CD4-positive, alpha-beta T cell (primary cell): ENCODE results near the gene NCKAP1. TPM values are rescaled to one million over a fixed set of nuclear protein-coding genes. Genes with fewer than 3 reads are reported as not detected.

Experiments used
- ATAC-seq: fragments of 200-7000 bp; cut with Tn5 transposase; one replicate; pipeline ENCODE4 v1.10.0; 2022; ENCODE audit warnings: mild to moderate bottlenecking; ENCODE audit not compliant: poor library complexity
- CTCF ChIA-PET: fragments of 350-600 bp; sonication (Branson Sonifier 250); formaldehyde crosslinking; loops from one replicate; lab custom pipeline; 2021; ENCODE audit warnings: antibody characterized with exemption, inconsistent platforms; lab: Charles Lee
- POLR2A ChIA-PET: fragments of 350-600 bp; sonication (Branson Sonifier 250); formaldehyde crosslinking; loops from one replicate; lab custom pipeline; 2021; ENCODE audit warnings: antibody characterized with exemption, inconsistent platforms; lab: Charles Lee
- DNase-seq, 14 experiments: peaks; one replicate each; pipeline ENCODE4 v3.0.0-alpha.2; 2013 to 2020; ENCODE audit warnings: mixed read lengths in 2 of 14
- H3K27ac ChIP-seq, 2 donors: one replicate each; pipeline versions ENCODE4 v1.5.1 to v1.7.0; 2013; ENCODE audit warnings: low read length in 2 of 2, low read depth in 1 of 2, mild to moderate bottlenecking in 1 of 2
- H3K27me3 ChIP-seq, 2 experiments: 1 replicate in 1 of 2; 2 replicates in 1 of 2; pipeline versions ENCODE4 v1.6.1 to v1.7.0; 2013; ENCODE audit warnings: low read length in 2 of 2, control low read depth in 1 of 2, mild to moderate bottlenecking in 1 of 2, moderate library complexity in 1 of 2; ENCODE audit not compliant: insufficient read depth in 2 of 2, control insufficient read depth in 1 of 2
- H3K36me3 ChIP-seq: one replicate; pipeline ENCODE4 v1.6.1; 2013; ENCODE audit warnings: low read length, control low read depth; ENCODE audit not compliant: insufficient read depth
- H3K4me1 ChIP-seq: one replicate; pipeline ENCODE4 v1.6.1; 2013; ENCODE audit warnings: low read length, control low read depth; ENCODE audit not compliant: insufficient read depth
- H3K4me3 ChIP-seq: one replicate; pipeline ENCODE4 v1.5.1; 2013; ENCODE audit warnings: mild to moderate bottlenecking, low read length, moderate library complexity
- H3K9me3 ChIP-seq, 2 experiments: 1 replicate in 1 of 2; 2 replicates in 1 of 2; pipeline versions ENCODE4 v1.6.1 to v1.7.0; 2013; ENCODE audit warnings: low read length in 2 of 2, mild to moderate bottlenecking in 2 of 2, control low read depth in 1 of 2, moderate library complexity in 1 of 2; ENCODE audit not compliant: control insufficient read depth in 1 of 2, insufficient read depth in 1 of 2
- H3K27ac Mint-ChIP-seq: one replicate; pipeline ENCODE4 v1.8.0; 2020; ENCODE audit warnings: mixed read lengths
- H3K27me3 Mint-ChIP-seq: one replicate; pipeline ENCODE4 v1.8.0; 2021; ENCODE audit warnings: mixed read lengths
- H3K36me3 Mint-ChIP-seq: one replicate; pipeline ENCODE4 v1.8.0; 2021; ENCODE audit warnings: low read depth, mixed read lengths
- H3K4me1 Mint-ChIP-seq: one replicate; pipeline ENCODE4 v1.8.0; 2021; ENCODE audit warnings: low read depth, mixed read lengths
- H3K4me3 Mint-ChIP-seq: one replicate; pipeline ENCODE4 v1.8.0; 2020; ENCODE audit warnings: mild to moderate bottlenecking, mixed read lengths
- H3K9me3 Mint-ChIP-seq: one replicate; pipeline ENCODE4 v1.8.0; 2020; ENCODE audit warnings: mixed read lengths
- intact Hi-C, 2 experiments: fragments of 100-400 bp; cut with DNase I in 1 of 2; cut with micrococcal nuclease in 1 of 2; formaldehyde crosslinking; loops; one replicate each; pipeline versions ENCODE4 v1.15.1 to v1.9.0; 2023 to 2025; cut with DNase I, micrococcal nuclease
- total RNA-seq, 174 experiments: library from RNA in 2 of 174; stranded (reverse) in 2 of 174; gene quantifications; one replicate each; pipeline ENCODE4 v1.2.3 and lab custom pipeline; 2021 to 2026
- TF ChIP-seq, protein P1 (sequence below): fragments of 200-600 bp; IDR thresholded peaks from one replicate; pipeline ENCODE4 v1.8.0; 2022; ENCODE audit warnings: antibody characterized with exemption, mild to moderate bottlenecking

The NCKAP1 gene
- total RNA-seq, 2 experiments from 2014 or later: 2.4 to 2.5 TPM

DNA sequence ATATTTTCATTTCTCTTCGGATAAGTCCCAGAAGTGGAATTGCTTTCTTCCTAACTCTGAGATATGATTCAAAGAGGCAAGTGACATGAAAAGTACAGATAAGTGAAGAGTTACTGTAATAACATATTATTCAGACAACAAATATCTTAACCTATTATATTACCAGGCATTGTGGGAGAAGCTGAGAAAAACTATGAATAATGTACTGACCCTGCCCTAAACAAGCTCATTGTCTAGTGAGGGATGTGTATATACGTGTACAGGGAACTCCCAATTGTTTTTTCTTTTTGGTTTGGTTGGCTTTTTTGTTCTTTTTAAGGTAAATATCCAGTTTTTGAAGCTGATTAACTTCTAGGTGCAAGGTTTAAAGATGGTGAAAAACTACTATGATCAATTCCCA lies 26.5 kb downstream of the NCKAP1 start:
- DNase-seq (no peak), ATAC-seq (no peak)
- no peaks in the 10 kb centered on the region for H3K36me3 Mint-ChIP-seq
- TF ChIP-seq, protein P1, sequence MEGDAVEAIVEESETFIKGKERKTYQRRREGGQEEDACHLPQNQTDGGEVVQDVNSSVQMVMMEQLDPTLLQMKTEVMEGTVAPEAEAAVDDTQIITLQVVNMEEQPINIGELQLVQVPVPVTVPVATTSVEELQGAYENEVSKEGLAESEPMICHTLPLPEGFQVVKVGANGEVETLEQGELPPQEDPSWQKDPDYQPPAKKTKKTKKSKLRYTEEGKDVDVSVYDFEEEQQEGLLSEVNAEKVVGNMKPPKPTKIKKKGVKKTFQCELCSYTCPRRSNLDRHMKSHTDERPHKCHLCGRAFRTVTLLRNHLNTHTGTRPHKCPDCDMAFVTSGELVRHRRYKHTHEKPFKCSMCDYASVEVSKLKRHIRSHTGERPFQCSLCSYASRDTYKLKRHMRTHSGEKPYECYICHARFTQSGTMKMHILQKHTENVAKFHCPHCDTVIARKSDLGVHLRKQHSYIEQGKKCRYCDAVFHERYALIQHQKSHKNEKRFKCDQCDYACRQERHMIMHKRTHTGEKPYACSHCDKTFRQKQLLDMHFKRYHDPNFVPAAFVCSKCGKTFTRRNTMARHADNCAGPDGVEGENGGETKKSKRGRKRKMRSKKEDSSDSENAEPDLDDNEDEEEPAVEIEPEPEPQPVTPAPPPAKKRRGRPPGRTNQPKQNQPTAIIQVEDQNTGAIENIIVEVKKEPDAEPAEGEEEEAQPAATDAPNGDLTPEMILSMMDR: no peak
- H3K9me3 ChIP-seq: no peaks in the 10 kb centered on the region
- H3K4me1 ChIP-seq: no peaks in the 10 kb centered on the region
- no peak overlapping the region for H3K27ac Mint-ChIP-seq
- intact Hi-C loops: no loop called here
- no peak overlapping the region for H3K4me3 Mint-ChIP-seq
- H3K9me3 Mint-ChIP-seq: no peaks in the 10 kb centered on the region
- H3K27ac ChIP-seq: no peak overlapping the region
- POLR2A ChIA-PET: interaction anchor here (0.8 kb wide), 1 partner anchor 11 kb away, joined by 4 read pairs; no protein-coding TSS in a partner anchor
- no peak overlapping the region for H3K4me3 ChIP-seq
- no peaks in the 10 kb centered on the region for H3K36me3 ChIP-seq
- no peaks in the 10 kb centered on the region for H3K4me1 Mint-ChIP-seq
- CTCF ChIA-PET: interaction anchor here (0.5 kb wide), 1 partner anchor 588 kb away, joined by 3 read pairs; no protein-coding TSS in a partner anchor
- no peaks in the 10 kb centered on the region for H3K27me3 ChIP-seq
- no peaks in the 10 kb centered on the region for H3K27me3 Mint-ChIP-seq

DNA sequence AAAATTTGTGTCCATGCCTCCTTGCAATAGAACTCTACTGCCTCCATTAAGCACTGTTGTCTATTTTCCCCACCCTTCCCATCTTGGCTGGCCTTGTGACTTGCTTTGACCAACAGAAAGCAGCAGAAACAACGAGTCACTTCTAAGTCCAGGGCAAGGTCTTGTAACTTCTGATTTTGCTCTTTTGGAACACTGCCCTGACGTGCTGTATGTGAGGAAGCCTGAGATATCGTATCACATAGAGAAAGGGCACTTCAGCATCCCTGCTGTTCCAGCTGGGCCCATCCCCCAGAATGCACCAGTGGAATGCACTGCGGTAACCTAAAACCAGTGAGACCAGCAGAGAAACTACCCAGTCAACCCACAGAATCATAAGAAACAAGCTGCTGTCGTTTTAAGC lies 28.1 kb downstream of the NCKAP1 start:
- Mint-ChIP-seq H3K27ac (no peak overlapping the region), H3K36me3 (no peaks in the 10 kb centered on the region), H3K9me3 (no peaks in the 10 kb centered on the region), H3K4me3 (no peak overlapping the region), H3K4me1 (no peaks in the 10 kb centered on the region), H3K27me3 (no peaks in the 10 kb centered on the region)
- Histone ChIP-seq H3K9me3 (no peaks in the 10 kb centered on the region), H3K27ac (no peak overlapping the region), H3K4me3 (no peak overlapping the region), H3K36me3 (no peaks in the 10 kb centered on the region), H3K4me1 (no peaks in the 10 kb centered on the region), H3K27me3 (no peaks in the 10 kb centered on the region)
- POLR2A ChIA-PET: no interaction called here
- CTCF ChIA-PET: no interaction called here
- intact Hi-C loops: no loop called here
- TF ChIP-seq, protein P1: no peak
- no peak for DNase-seq
- no peak for ATAC-seq

DNA sequence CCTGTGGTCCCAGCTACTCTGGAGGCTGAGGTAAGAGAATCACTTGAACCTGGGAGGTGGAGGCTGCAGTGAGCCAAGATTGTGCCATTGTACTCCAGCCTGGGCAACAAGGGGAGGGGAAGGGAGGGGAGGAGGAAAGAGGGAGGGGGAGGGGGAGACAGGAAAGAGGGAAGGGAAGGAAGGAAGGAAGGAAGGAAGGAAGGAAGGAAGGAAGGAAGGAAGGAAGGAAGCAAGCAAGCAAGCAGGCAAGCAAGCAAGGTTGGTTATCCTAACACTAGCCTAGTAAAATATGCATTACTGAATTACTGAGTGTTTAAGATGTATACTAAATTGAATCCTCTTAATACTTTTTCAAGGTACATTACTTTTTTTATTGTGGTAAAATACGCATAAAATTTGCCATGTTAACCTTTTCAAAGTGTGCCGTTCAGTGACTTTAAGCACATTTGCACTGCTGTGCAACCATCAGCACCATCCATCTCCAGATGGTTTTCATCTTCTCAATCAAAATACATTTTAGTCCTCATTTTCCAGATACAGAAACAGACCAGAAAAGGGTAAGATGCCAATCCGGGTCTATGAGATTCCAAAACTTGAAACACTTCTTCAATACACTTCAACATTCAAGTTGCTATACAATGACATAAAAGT lies 28.9 kb downstream of the NCKAP1 start:
- no peak overlapping the region for H3K27ac ChIP-seq
- H3K9me3 ChIP-seq: no peaks in the 10 kb centered on the region
- no peaks in the 10 kb centered on the region for H3K9me3 Mint-ChIP-seq
- intact Hi-C loops: no loop called here
- DNase-seq (no peak), ATAC-seq (no peak)
- CTCF ChIA-PET: no interaction called here
- H3K4me1 ChIP-seq: no peaks in the 10 kb centered on the region
- TF ChIP-seq, protein P1: no peak
- no peak overlapping the region for H3K4me3 ChIP-seq
- H3K4me3 Mint-ChIP-seq: no peak overlapping the region
- no peaks in the 10 kb centered on the region for H3K36me3 ChIP-seq
- H3K4me1 Mint-ChIP-seq: no peaks in the 10 kb centered on the region
- no peak overlapping the region for H3K27ac Mint-ChIP-seq
- no peaks in the 10 kb centered on the region for H3K27me3 Mint-ChIP-seq
- H3K36me3 Mint-ChIP-seq: no peaks in the 10 kb centered on the region
- POLR2A ChIA-PET: no interaction called here
- H3K27me3 ChIP-seq: no peaks in the 10 kb centered on the region
